Measurements from ENCODE around the gene CPEB3. TPM values are rescaled to one million over a fixed set of nuclear protein-coding genes. Genes with fewer than 3 reads are reported as not detected.
"Not testable (repeated sequence)": the region's sequence is repeated elsewhere in the genome, so short reads cannot be mapped to it uniquely, and the experiment has no call there.

CPEB3 gene
- total and polyA plus RNA-seq, 4 donors = 1.1 to 5.1 (median 2.8) TPM

DNA sequence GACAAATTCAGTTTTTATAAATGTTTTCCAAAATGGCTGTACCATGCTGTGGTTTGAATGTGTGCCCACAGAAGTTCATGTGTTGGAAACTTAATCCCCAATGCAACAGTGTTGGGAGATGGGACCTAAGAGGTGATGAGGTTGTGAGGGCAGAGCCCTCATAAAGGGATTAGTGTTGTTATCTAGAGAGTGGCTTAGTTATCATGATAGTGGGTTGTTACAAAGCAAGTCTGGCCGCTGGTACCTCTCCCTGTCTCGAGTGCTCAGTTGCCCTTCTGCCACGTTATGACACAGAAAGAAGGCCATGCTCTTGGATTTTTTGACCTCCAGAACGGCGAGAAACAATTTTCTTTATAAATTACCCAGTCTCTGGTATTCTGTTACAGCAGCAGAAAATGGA is 248.3 kb downstream of the CPEB3 start:
- H3K9me3 ChIP-seq (ENCODE audit: control insufficient read depth in 4 of 4, insufficient read depth in 3 of 4, low read length in 3 of 4) = no peaks in the 10 kb centered on the region
- no peak overlapping the region for H3K9ac ChIP-seq (ENCODE audit: insufficient read depth in 1 of 2, low read length in 2 of 2)
- no peak overlapping the region for H3K4me3 ChIP-seq
- ATAC-seq (ENCODE audit: insufficient read depth, low FRiP score) (no peak), DNase-seq (no peak)
- peaks cover 0 to 8% (median 8%) of the 10 kb centered on the region in 3 donors for H3K27me3 ChIP-seq (ENCODE audit: control insufficient read depth in 3 of 3, insufficient read depth in 3 of 3, low read length in 2 of 3)
- WGBS, 2 donors = 85 to 96% methylated on average over 5 of the region's 5 CpGs
- TF ChIP-seq, protein P1, sequence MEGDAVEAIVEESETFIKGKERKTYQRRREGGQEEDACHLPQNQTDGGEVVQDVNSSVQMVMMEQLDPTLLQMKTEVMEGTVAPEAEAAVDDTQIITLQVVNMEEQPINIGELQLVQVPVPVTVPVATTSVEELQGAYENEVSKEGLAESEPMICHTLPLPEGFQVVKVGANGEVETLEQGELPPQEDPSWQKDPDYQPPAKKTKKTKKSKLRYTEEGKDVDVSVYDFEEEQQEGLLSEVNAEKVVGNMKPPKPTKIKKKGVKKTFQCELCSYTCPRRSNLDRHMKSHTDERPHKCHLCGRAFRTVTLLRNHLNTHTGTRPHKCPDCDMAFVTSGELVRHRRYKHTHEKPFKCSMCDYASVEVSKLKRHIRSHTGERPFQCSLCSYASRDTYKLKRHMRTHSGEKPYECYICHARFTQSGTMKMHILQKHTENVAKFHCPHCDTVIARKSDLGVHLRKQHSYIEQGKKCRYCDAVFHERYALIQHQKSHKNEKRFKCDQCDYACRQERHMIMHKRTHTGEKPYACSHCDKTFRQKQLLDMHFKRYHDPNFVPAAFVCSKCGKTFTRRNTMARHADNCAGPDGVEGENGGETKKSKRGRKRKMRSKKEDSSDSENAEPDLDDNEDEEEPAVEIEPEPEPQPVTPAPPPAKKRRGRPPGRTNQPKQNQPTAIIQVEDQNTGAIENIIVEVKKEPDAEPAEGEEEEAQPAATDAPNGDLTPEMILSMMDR (IDR thresholded peaks at IDR 0.05; ENCODE audit: control extremely low read depth, extremely low read depth) = no peak
- no peaks in the 10 kb centered on the region for H3K36me3 ChIP-seq (ENCODE audit: control insufficient read depth in 4 of 4, insufficient read depth in 4 of 4, low read length in 4 of 4)
- H3K27ac ChIP-seq (ENCODE audit: low read depth in 1 of 2, low read length in 1 of 2) = no peak overlapping the region
- peaks cover 0 to 3% (median 0%) of the 10 kb centered on the region in 5 donors for H3K4me1 ChIP-seq (ENCODE audit: control insufficient read depth in 5 of 5, insufficient read depth in 5 of 5, low read length in 5 of 5)

DNA sequence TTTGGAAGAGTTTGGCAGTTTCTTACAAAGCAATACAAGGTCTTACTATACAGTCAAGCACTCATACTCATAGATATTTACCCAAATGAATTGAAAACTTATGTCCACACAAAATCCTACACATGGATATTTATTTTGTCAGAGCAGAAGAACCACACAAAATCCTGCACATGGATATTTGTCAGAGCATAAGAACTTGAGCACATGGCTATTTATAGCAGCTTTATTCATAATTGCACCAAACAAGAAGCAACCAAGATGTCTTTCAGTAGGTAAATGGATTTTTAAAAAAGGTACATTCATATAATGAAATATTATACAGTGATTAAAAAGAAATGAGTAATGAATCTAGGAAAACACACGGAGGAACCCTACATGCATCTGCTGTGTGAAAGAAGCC is 251.9 kb downstream of the CPEB3 start:
- 86 to 89% methylated on average over 1 of the region's 1 CpG for WGBS, 2 donors
- H3K9me3 ChIP-seq (ENCODE audit: control insufficient read depth in 4 of 4, insufficient read depth in 3 of 4, low read length in 3 of 4) = peaks cover 0 to 3% (median 0%) of the 10 kb centered on the region in 4 donors
- H3K27me3 ChIP-seq (ENCODE audit: control insufficient read depth in 3 of 3, insufficient read depth in 3 of 3, low read length in 2 of 3) = no peaks in the 10 kb centered on the region
- no peak overlapping the region for H3K4me3 ChIP-seq
- no peak overlapping the region for H3K27ac ChIP-seq (ENCODE audit: low read depth in 1 of 2, low read length in 1 of 2)
- no peak for ATAC-seq (ENCODE audit: insufficient read depth, low FRiP score)
- H3K36me3 ChIP-seq (ENCODE audit: control insufficient read depth in 4 of 4, insufficient read depth in 4 of 4, low read length in 4 of 4) = peaks cover 0 to 6% (median 3%) of the 10 kb centered on the region in 4 donors
- TF ChIP-seq, protein P1 (IDR thresholded peaks at IDR 0.05; ENCODE audit: control extremely low read depth, extremely low read depth) = no peak
- H3K9ac ChIP-seq (ENCODE audit: insufficient read depth in 1 of 2, low read length in 2 of 2) = no peak overlapping the region
- H3K4me1 ChIP-seq (ENCODE audit: control insufficient read depth in 5 of 5, insufficient read depth in 5 of 5, low read length in 5 of 5) = no peaks in the 10 kb centered on the region
- DNase-seq = no peak

DNA sequence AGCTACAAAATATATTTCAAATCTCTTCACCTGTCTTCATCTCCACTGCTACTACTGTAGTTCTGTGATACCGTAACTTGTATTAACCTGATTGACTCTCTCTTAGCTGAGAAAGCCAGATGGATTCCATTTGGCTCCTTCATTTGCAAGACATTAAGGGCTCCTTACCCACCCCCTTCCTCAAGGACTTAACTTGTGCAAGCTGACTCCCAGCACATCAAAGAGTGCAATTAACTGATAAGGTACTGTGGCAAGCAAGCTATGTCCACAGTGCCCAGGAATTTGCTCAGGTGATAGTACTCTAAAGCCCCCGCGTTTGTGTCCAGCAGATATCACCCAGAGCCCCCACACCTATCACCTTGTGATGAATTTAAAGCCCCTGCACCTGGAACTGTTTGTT is 257.8 kb downstream of the CPEB3 start:
- not testable (repeated sequence) for H3K27ac ChIP-seq (ENCODE audit: low read depth in 1 of 2, low read length in 1 of 2); ATAC-seq (ENCODE audit: insufficient read depth, low FRiP score); H3K9ac ChIP-seq (ENCODE audit: insufficient read depth in 1 of 2, low read length in 2 of 2); H3K27me3 ChIP-seq (ENCODE audit: control insufficient read depth in 3 of 3, insufficient read depth in 3 of 3, low read length in 2 of 3); H3K4me3 ChIP-seq; H3K9me3 ChIP-seq (ENCODE audit: control insufficient read depth in 4 of 4, insufficient read depth in 3 of 4, low read length in 3 of 4); H3K4me1 ChIP-seq (ENCODE audit: control insufficient read depth in 5 of 5, insufficient read depth in 5 of 5, low read length in 5 of 5)
- peak in 1 of 3 donors; percentile 54 for DNase-seq
- WGBS, 2 donors = 72 to 73% methylated on average over 3 of the region's 3 CpGs
- peaks cover 2 to 25% (median 13%) of the 10 kb centered on the region in 4 donors for H3K36me3 ChIP-seq (ENCODE audit: control insufficient read depth in 4 of 4, insufficient read depth in 4 of 4, low read length in 4 of 4)

DNA sequence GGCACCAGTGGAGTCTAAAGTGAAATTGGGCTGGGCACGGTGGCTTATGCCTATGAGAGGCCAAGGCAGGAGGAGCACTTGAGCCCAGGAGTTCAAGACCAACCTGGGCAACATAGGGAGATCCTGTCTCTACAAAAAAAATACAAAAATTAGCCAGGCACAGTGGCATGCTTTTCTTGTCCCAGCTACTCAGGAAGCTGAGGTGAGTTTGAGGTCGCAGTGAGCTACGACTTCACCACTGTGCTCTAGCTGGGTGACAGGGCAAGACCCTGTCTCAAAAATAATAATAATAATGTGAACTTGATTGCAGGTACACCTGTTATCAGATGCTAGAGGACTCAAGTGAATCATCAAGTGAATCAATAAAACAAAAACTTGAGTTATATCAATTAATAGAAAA is 259.3 kb downstream of the CPEB3 start:
- peaks cover 0 to 3% (median 0%) of the 10 kb centered on the region in 4 donors for H3K9me3 ChIP-seq (ENCODE audit: control insufficient read depth in 4 of 4, insufficient read depth in 3 of 4, low read length in 3 of 4)
- H3K4me1 ChIP-seq (ENCODE audit: control insufficient read depth in 5 of 5, insufficient read depth in 5 of 5, low read length in 5 of 5) = no peaks in the 10 kb centered on the region
- ATAC-seq (ENCODE audit: insufficient read depth, low FRiP score) (no peak), DNase-seq (no peak)
- TF ChIP-seq, protein P1 (IDR thresholded peaks at IDR 0.05; ENCODE audit: control extremely low read depth, extremely low read depth) = no peak
- WGBS, 2 donors = 90 to 93% methylated on average over 3 of the region's 3 CpGs
- peaks cover 9 to 37% (median 24%) of the 10 kb centered on the region in 4 donors for H3K36me3 ChIP-seq (ENCODE audit: control insufficient read depth in 4 of 4, insufficient read depth in 4 of 4, low read length in 4 of 4)
- H3K27ac ChIP-seq (ENCODE audit: low read depth in 1 of 2, low read length in 1 of 2) = no peak overlapping the region
- no peak overlapping the region for H3K9ac ChIP-seq (ENCODE audit: insufficient read depth in 1 of 2, low read length in 2 of 2)
- no peaks in the 10 kb centered on the region for H3K27me3 ChIP-seq (ENCODE audit: control insufficient read depth in 3 of 3, insufficient read depth in 3 of 3, low read length in 2 of 3)
- H3K4me3 ChIP-seq = no peak overlapping the region
